Adrenal gland (tissue), 5 donors: ENCODE data around the gene PCDHGA9.

ENCODE experiments used
- POLR2A ChIP-seq, 2 donors: fragments of 450-650 bp; IDR thresholded peaks; one replicate each; pipeline ENCODE4 v1.6.1; 2017; ENCODE audit warnings: antibody characterized with exemption in 2 of 2, mild to moderate bottlenecking in 2 of 2, moderate library complexity in 1 of 2
- TF ChIP-seq, protein P1 (sequence below), 6 experiments: fragments of 450-650 bp in 4 of 6; fragments of 200-600 bp in 2 of 6; sonication (generic) in 1 of 6; IDR thresholded peaks; 1 replicate in 5 of 6; 2 replicates in 1 of 6; pipeline versions ENCODE4 v1.5.1 to v1.8.0; 2016 to 2021; ENCODE audit warnings: antibody characterized with exemption in 6 of 6, mild to moderate bottlenecking in 2 of 6, moderate library complexity in 1 of 6
- donor health status: DM: no; HTN: no; CAD: no.

DNA sequence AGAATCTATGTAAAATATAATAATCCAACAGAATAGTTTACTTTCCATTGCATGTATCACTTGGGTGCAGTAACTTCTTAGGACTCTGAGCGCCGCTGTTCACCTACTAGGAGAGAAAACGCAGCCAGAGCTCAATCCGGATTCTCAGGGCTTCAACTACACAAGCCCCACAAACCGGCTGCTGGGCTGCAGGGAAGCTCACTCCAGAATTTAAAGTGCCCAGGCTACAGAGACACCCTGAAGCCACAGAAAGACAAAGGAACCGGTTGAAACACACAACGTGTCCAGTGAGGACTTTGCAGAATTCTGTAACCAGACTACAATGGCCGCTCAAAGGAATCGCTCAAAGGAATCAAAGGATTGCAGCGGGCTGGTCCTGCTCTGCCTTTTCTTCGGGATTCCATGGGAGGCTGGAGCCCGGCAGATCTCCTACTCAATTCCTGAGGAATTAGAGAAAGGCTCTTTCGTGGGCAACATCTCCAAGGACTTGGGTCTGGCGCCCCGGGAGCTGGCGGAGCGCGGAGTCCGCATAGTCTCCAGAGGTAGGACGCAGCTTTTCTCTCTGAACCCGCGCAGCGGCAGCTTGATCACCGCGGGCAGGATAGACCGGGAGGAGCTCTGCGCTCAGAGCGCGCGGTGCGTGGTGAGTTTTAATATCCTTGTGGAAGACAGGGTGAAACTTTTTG is 10.4 kb downstream of the PCDHGA9 start, which contains the start of gene PCDHGA10:
- TF ChIP-seq POLR2A (IDR thresholded peaks at IDR 0.05), result no peak
- TF ChIP-seq, protein P1, sequence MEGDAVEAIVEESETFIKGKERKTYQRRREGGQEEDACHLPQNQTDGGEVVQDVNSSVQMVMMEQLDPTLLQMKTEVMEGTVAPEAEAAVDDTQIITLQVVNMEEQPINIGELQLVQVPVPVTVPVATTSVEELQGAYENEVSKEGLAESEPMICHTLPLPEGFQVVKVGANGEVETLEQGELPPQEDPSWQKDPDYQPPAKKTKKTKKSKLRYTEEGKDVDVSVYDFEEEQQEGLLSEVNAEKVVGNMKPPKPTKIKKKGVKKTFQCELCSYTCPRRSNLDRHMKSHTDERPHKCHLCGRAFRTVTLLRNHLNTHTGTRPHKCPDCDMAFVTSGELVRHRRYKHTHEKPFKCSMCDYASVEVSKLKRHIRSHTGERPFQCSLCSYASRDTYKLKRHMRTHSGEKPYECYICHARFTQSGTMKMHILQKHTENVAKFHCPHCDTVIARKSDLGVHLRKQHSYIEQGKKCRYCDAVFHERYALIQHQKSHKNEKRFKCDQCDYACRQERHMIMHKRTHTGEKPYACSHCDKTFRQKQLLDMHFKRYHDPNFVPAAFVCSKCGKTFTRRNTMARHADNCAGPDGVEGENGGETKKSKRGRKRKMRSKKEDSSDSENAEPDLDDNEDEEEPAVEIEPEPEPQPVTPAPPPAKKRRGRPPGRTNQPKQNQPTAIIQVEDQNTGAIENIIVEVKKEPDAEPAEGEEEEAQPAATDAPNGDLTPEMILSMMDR (IDR thresholded peaks at IDR 0.05), result peak; percentile 19 to 44 (median 38)
